ENCODE data around the gene THSD7A. TPM values are rescaled to one million over a fixed set of nuclear protein-coding genes. Genes with fewer than 3 reads are reported as not detected.

The THSD7A gene
- total and polyA plus RNA-seq, 4 donors = 0.15 to 2.7 (median 1.9) TPM

- no peak overlapping the region for H3K9ac ChIP-seq (ENCODE audit: low read depth in 1 of 2, low read length in 2 of 2)
- H3K9me3 ChIP-seq (ENCODE audit: control insufficient read depth in 4 of 4, low read length in 3 of 4) = no peaks in the 10 kb centered on the region
- no peaks in the 10 kb centered on the region for H3K36me3 ChIP-seq (ENCODE audit: control insufficient read depth in 4 of 4, insufficient read depth in 3 of 4, low read depth in 1 of 4, low read length in 3 of 4)
- H3K27ac ChIP-seq (ENCODE audit: low read depth in 1 of 2, low read length in 2 of 2) = no peak overlapping the region
- TF ChIP-seq FOXA1 (IDR thresholded peaks at IDR 0.05) = no peak
- TF ChIP-seq ATF3 (IDR thresholded peaks at IDR 0.05) = no peak
- no peak for TF ChIP-seq JUND (IDR thresholded peaks at IDR 0.05)
- no peak for TF ChIP-seq HNF4A (conservative IDR thresholded peaks at IDR 0.05)
- no peak for TF ChIP-seq ZBTB33 (IDR thresholded peaks at IDR 0.05)
- no peak for TF ChIP-seq YY1 (IDR thresholded peaks at IDR 0.05)
- TF ChIP-seq SP1 (IDR thresholded peaks at IDR 0.05) = no peak
- TF ChIP-seq RAD21 (IDR thresholded peaks at IDR 0.05) = no peak
- TF ChIP-seq NR2F2 (IDR thresholded peaks at IDR 0.05) = no peak
- TF ChIP-seq MAX (IDR thresholded peaks at IDR 0.05) = no peak
- no peak for TF ChIP-seq RXRA (IDR thresholded peaks at IDR 0.05)
- no peak for TF ChIP-seq FOXA2 (IDR thresholded peaks at IDR 0.05)
- TF ChIP-seq HNF4G (IDR thresholded peaks at IDR 0.05) = no peak
- TF ChIP-seq TAF1 (conservative IDR thresholded peaks at IDR 0.05) = no peak
- TF ChIP-seq EGR1 (IDR thresholded peaks at IDR 0.05; ENCODE audit: low read depth in 2 of 2) = no peak
- TF ChIP-seq GABPA (IDR thresholded peaks at IDR 0.05 in 1 of 2, conservative IDR thresholded peaks at IDR 0.05 in 1 of 2) = no peak
- TF ChIP-seq REST (IDR thresholded peaks at IDR 0.05) = no peak
- TF ChIP-seq CTCF (IDR thresholded peaks at IDR 0.05; ENCODE audit: low read depth, low read length, missing input control) = no peak
- H3K4me3 ChIP-seq (ENCODE audit: low read depth in 1 of 3, low read length in 3 of 3) = no peak overlapping the region
- 80% methylated on average over 2 of the region's 2 CpGs for WGBS
- no peak for DNase-seq (ENCODE audit: low spot score)
- peaks cover 0 to 2% (median 0%) of the 10 kb centered on the region in 4 donors for H3K4me1 ChIP-seq (ENCODE audit: control insufficient read depth in 4 of 4, insufficient read depth in 4 of 4, low read length in 3 of 4)
- H3K27me3 ChIP-seq (ENCODE audit: control insufficient read depth in 4 of 4, insufficient read depth in 4 of 4, low read length in 3 of 4) = no peaks in the 10 kb centered on the region
Observed at GRCh38 chr7:11667810-11668185, 164.2 kb downstream of the THSD7A start.

All from liver (tissue), 9 donors.